Endometrium (tissue), 2 donors: ENCODE data around the gene KIF26A.
"Not testable (repeated sequence)": the region's sequence is repeated elsewhere in the genome, so short reads cannot be mapped to it uniquely, and the experiment has no call there.

Experiments
- FAIRE-seq: peaks from 2 replicates; lab custom pipeline; 2012; peaks lifted over from hg19 to GRCh38; lab: Jason Lieb, UNC
- donor health status: control.
- donor health status: control.

KIF26A gene

GRCh38 chr14:104222396-104223036 is 84.1 kb downstream of the KIF26A start:
- no peak for FAIRE-seq

DNA sequence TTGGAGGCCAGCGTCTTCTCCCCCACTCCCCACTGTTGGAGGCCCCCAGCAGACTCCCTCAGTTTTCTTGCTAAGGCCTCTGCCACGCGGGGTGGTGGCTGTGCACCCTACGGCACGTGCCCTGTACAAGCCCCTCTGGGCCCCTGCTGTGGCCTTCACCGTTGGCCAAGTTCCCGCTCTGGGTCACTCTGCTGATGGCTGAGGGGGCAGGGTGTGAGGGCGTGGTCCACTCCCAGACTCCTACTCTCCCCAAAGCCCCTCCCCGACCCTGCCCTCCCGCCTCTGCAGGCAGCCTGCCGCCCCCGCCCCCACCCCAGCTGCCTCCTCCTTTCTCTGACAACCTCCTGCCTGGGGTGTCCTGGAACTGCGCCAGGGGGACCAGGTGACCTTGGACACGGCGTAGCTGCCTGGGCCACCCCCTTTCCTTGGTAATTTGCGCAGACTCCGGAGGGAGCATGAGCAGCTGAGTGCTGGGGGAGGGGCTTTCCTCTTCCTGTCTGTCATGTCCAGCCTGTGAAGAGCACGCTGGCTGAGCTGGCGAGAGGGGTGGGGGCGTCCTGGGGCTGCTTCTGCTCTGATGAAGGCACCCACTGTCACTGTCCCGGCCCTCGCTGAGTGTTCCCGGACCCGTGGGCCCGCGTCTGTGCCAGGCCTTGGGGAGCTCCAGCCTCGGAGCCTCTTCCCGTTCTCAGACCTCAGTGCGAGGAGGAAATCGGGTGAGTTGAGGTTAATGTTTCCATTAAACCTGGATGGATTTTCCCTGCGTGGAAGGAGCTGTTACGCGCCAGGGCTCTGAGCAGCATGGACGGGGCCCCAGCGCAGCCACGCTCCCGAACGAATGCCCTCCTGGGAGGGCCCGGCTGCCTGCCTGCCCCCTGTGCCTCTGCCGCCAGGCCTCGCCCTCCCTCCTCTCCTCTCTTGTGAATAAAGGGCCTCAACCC is 85.0 kb downstream of the KIF26A start:
- FAIRE-seq, result no peak

GRCh38 chr14:104224131-104224505 is 85.7 kb downstream of the KIF26A start:
- no peak for FAIRE-seq

- no peak for FAIRE-seq
These were observed 86.3 kb downstream of the KIF26A start for GRCh38 chr14:104224506-104225277.

- not testable (repeated sequence) for FAIRE-seq
These were observed 87.1 kb downstream of the KIF26A start for GRCh38 chr14:104225278-104226190.

DNA sequence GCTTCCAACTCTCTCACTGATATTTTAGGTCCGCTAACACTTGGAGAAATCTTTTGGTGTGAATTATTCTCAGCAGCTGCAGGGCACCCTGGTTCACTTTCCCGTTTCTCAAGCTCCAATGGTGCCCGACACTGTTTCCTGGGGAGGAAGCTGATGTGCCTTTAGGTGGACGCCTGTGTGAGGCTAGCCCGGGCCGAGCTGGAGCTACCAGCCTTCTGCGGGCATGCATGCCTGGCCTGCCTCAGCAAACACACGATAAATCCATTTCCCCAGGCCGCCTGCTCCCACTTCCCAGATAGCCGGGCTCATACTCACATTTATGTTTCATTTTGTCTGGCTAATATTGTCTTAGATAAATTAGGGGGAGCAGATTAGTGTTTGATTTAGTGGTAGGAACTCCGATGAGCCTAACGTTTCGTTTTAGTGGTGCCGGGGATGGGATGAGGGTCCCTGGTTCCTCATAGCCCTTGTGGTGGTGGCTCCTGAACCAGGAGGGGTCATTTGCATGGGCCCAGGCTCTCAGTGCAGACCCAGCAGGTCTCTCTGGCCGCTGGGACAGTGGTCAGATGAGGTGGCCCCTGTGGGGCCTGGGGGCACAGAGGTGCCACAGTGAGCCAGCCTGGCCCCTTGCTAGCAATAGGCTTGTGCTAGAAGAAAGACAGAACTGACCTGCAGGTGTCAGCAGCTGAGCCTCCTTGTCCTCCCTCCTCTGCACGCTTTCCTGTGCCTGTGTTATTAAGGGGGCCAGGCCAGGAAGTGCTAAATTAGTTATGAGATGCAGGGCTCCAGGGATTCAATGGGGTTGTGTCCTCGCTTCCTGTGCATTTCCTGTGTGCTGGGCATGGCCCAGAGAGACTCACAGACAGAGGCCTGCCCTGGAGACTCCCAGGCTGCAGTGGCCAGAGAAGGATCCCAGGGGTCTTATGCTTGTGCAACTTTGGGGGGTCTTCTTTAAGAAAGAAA is 88.3 kb downstream of the KIF26A start:
- no peak for FAIRE-seq

DNA sequence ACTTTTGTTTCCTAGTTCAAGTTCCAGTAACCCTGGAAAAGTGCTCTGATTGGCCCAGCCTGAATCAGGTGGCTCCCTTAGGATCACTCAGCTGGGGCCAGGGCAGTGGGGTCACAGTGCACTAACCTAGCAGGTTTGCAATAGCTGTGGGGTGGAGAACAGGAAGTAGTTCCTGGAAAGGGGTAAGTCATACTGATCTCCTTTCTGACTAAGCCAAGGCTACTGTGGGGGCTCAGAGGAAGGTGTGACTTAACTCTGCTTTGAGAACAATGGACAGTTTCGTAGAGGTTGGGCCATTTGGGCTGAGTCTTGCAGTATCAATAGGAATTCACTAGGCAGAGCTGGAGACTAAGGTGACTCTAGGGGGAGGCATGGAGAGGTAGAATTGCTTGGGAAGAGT is 89.4 kb downstream of the KIF26A start:
- FAIRE-seq, result no peak

- no peak for FAIRE-seq
These were observed 89.8 kb downstream of the KIF26A start for GRCh38 chr14:104228221-104228620.

GRCh38 chr14:104228716-104229533 is 90.5 kb downstream of the KIF26A start:
- FAIRE-seq, result no peak

DNA sequence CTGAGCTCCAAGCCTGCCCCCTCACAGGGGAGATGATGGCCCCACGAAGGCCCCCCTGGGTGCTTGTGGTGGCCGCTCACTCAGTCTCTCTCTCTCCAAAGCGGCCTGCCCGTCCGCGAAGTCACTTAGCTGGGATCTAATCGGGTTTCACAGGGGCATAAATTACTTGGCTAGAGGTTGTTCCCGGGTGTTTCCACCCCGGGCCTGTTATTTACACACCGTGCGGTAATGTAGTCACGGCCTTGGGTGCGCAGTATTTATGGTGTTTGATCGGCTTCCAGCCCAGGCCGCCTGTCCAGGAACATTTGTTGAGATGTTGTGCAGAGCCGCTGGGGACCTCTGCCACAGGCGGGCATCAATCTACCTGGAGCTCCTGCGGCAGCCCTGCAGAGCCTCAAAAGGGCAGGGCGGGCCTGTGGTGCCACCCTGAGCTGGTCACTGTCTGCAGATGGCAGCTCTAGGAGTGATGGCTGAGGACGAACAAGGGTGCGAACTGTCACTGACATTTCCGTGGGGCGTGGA is 91.2 kb downstream of the KIF26A start:
- no peak for FAIRE-seq

DNA sequence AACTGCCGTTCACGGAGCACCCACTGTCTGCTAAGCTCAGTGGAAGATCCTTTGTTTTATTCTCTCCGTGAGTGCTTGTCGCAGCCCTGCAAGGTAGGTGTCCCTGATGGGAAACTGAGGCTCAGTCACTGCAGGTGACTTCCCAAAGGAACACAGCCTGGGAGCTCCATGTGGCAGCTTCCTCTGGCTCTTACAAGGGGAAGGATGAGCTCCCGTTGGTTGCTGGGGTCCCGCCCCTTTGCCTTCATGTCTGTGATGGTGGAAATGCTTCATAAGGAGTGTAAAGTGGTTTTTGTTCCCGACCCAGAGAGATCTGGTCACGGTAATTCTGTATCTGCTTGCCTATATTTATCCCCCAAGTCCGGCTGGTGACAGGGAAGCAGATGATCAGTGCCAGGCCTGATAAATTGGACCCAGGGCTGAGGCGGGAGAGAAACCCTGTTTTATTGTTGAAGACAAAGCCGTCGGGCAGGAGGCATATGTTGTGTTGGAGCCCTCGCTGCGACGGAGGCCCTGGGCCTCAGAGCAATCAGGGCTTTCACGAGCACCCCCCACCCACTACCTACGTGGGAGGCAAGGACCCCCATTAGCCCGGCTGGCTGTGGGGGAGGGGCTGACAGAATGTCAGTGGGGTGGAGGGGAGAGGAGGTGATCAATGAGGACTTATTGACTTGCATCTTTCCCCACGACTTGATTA is 91.9 kb downstream of the KIF26A start:
- no peak for FAIRE-seq
